C4-2B (cell line): ENCODE data around the gene PGRMC1.
"Not testable (repeated sequence)": the region's sequence is repeated elsewhere in the genome, so short reads cannot be mapped to it uniquely, and the experiment has no call there.

ENCODE experiments used
- CTCF ChIP-seq: fragments of 450-650 bp; conservative IDR thresholded peaks from 2 replicates; pipeline ENCODE4 v1.5.1; 2017; ENCODE audit warnings: mild to moderate bottlenecking
- ZFX ChIP-seq: fragments of 450-650 bp; IDR thresholded peaks from 2 replicates; pipeline ENCODE4 v1.6.1; 2017

GRCh38 chrX:119291246-119291645, 55.2 kb downstream of the PGRMC1 start:
- TF ChIP-seq CTCF, ZFX: not testable (repeated sequence)
